Mesenchymal stem cell (in vitro differentiated cells and primary cell): ENCODE measurements around the gene CERS1.
A peak's percentile ranks its signal among the peaks of the same experiment; 100 is the strongest.

ENCODE experiments used
- DNase-seq: peaks from one replicate; pipeline ENCODE4 v3.0.0-alpha.2; 2013
- H2AFZ ChIP-seq: one replicate; pipeline ENCODE4 v1.6.1; 2013; ENCODE audit warnings: low read depth, mild to moderate bottlenecking, control low read depth, inconsistent platforms, low read length, moderate library complexity
- H2AK5ac ChIP-seq: 2 replicates; pipeline ENCODE4 v1.6.1; 2013; ENCODE audit warnings: low read length, moderate library complexity, mild to moderate bottlenecking, inconsistent platforms; ENCODE audit not compliant: severe bottlenecking
- H2BK120ac ChIP-seq: one replicate; pipeline ENCODE4 v1.6.1; 2013; ENCODE audit warnings: low read depth, mild to moderate bottlenecking, inconsistent platforms, low read length, moderate library complexity
- H2BK12ac ChIP-seq, 2 experiments: one replicate each; pipeline ENCODE4 v1.6.1; 2013; ENCODE audit warnings: inconsistent platforms in 2 of 2, low read length in 2 of 2, mild to moderate bottlenecking in 2 of 2, moderate library complexity in 2 of 2, control low read depth in 1 of 2
- H2BK15ac ChIP-seq: one replicate; pipeline ENCODE4 v1.6.1; 2013; ENCODE audit warnings: mild to moderate bottlenecking, low read depth, inconsistent platforms; ENCODE audit not compliant: poor library complexity, severe bottlenecking
- H2BK5ac ChIP-seq: 2 replicates; pipeline ENCODE4 v1.6.1; 2013; ENCODE audit warnings: low read depth, mild to moderate bottlenecking, low read length, control low read depth, inconsistent platforms; ENCODE audit not compliant: poor library complexity, severe bottlenecking
- H3K14ac ChIP-seq, 2 experiments: one replicate each; pipeline ENCODE4 v1.6.1; 2013; ENCODE audit warnings: inconsistent platforms in 2 of 2, low read length in 2 of 2, control low read depth in 1 of 2, mild to moderate bottlenecking in 1 of 2, moderate library complexity in 1 of 2
- H3K18ac ChIP-seq, 2 experiments: one replicate each; pipeline ENCODE4 v1.6.1; 2013; ENCODE audit warnings: inconsistent platforms in 2 of 2, low read length in 2 of 2, control low read depth in 1 of 2, low read depth in 1 of 2, mild to moderate bottlenecking in 1 of 2
- H3K23ac ChIP-seq, 2 experiments: one replicate each; pipeline ENCODE4 v1.6.1; 2013; ENCODE audit warnings: inconsistent platforms in 2 of 2, low read length in 2 of 2, mild to moderate bottlenecking in 2 of 2, moderate library complexity in 2 of 2, control low read depth in 1 of 2
- H3K27ac ChIP-seq: 2 replicates; pipeline ENCODE4 v1.5.1; 2013; ENCODE audit warnings: mild to moderate bottlenecking, moderate library complexity, low read length, control low read depth, inconsistent platforms; ENCODE audit not compliant: poor library complexity, severe bottlenecking
- H3K27me3 ChIP-seq, 2 experiments: 2 replicates each; pipeline versions ENCODE4 v1.6.1 to v1.7.0; 2013; ENCODE audit warnings: low read length in 2 of 2, mild to moderate bottlenecking in 2 of 2, moderate library complexity in 2 of 2, control low read depth in 1 of 2, inconsistent platforms in 1 of 2; ENCODE audit not compliant: control insufficient read depth in 1 of 2, insufficient read depth in 1 of 2
- H3K36me3 ChIP-seq, 2 experiments: 2 replicates each; pipeline versions ENCODE4 v1.6.1 to v1.7.0; 2013; ENCODE audit warnings: low read length in 2 of 2, control low read depth in 1 of 2, inconsistent platforms in 1 of 2, low read depth in 1 of 2, mild to moderate bottlenecking in 1 of 2; ENCODE audit not compliant: insufficient read depth in 2 of 2, control insufficient read depth in 1 of 2
- H3K4ac ChIP-seq, 2 experiments: one replicate each; pipeline ENCODE4 v1.6.1; 2013; ENCODE audit warnings: inconsistent platforms in 2 of 2, low read length in 2 of 2, mild to moderate bottlenecking in 2 of 2, moderate library complexity in 2 of 2, control low read depth in 1 of 2, low read depth in 1 of 2
- H3K4me1 ChIP-seq: 2 replicates; pipeline ENCODE4 v1.6.1; 2013; ENCODE audit warnings: low read depth, low read length, control low read depth; ENCODE audit not compliant: control insufficient read depth, insufficient read depth
- H3K4me2 ChIP-seq: 2 replicates; pipeline ENCODE4 v1.6.1; 2013; ENCODE audit warnings: low read length, mild to moderate bottlenecking, inconsistent platforms; ENCODE audit not compliant: poor library complexity, severe bottlenecking
- H3K4me3 ChIP-seq, 2 experiments: 2 replicates each; pipeline versions ENCODE4 v1.5.1 to v1.7.0; 2013; ENCODE audit warnings: low read length in 2 of 2, mild to moderate bottlenecking in 2 of 2, control low read depth in 1 of 2, low read depth in 1 of 2; ENCODE audit not compliant: insufficient read depth in 1 of 2
- H3K79me1 ChIP-seq: replicated peaks from 2 replicates; pipeline ENCODE4 v1.6.1; 2013; ENCODE audit warnings: mild to moderate bottlenecking, control low read depth, low read length, inconsistent platforms; ENCODE audit not compliant: poor library complexity, severe bottlenecking
- H3K9ac ChIP-seq: 2 replicates; pipeline ENCODE4 v1.7.0; 2013; ENCODE audit warnings: mild to moderate bottlenecking, low read length, moderate library complexity
- H3K9me3 ChIP-seq: 2 replicates; pipeline ENCODE4 v1.7.0; 2013; ENCODE audit warnings: mild to moderate bottlenecking, low read length; ENCODE audit not compliant: control insufficient read depth
- H4K8ac ChIP-seq: one replicate; pipeline ENCODE4 v1.6.1; 2013; ENCODE audit warnings: inconsistent platforms, mild to moderate bottlenecking, low read length, moderate library complexity
- H4K91ac ChIP-seq: one replicate; pipeline ENCODE4 v1.6.1; 2013; ENCODE audit warnings: mild to moderate bottlenecking, low read length, inconsistent platforms
- WGBS: methylation state at CpG from one replicate; pipeline ENCODE4 v1.1.7; 2013; ENCODE audit warnings: mixed read lengths; 5-methylcytosine and 5-hydroxymethylcytosine counted together

The CERS1 gene

GRCh38 chr19:18833849-18834643 is 61.9 kb downstream of the CERS1 start:
- Histone ChIP-seq H2BK12ac (no peak overlapping the region), H2BK5ac (no peak overlapping the region), H3K36me3 (peaks cover 16 to 18% of the 10 kb centered on the region in 2 experiments), H3K27ac (no peak overlapping the region), H2AK5ac (no peak overlapping the region), H3K4ac (no peak overlapping the region), H4K8ac (no peak overlapping the region), H3K18ac (no peak overlapping the region), H3K23ac (no peak overlapping the region), H3K4me2 (peak overlapping the region; percentile 92), H3K9ac (peak overlapping the region; percentile 95), H3K4me3 (peak overlapping the region in 1 of 2 experiments; percentile 92), H3K27me3 (no peaks in the 10 kb centered on the region), H2BK120ac (no peak overlapping the region), H3K79me1 (peaks cover 1% of the 10 kb centered on the region), H2BK15ac (no peak overlapping the region), H3K9me3 (no peaks in the 10 kb centered on the region), H2AFZ (no peak overlapping the region), H3K14ac (no peak overlapping the region), H4K91ac (no peak overlapping the region), H3K4me1 (peaks cover 17% of the 10 kb centered on the region)
- DNase-seq: peak; percentile 21
- WGBS: 58% methylated on average over 18 of the region's 18 CpGs

- Histone ChIP-seq H3K4ac (no peak overlapping the region), H3K4me1 (peaks cover 16% of the 10 kb centered on the region), H2BK15ac (no peak overlapping the region), H3K36me3 (peaks cover 15 to 17% of the 10 kb centered on the region in 2 experiments), H3K9me3 (no peaks in the 10 kb centered on the region), H2AK5ac (no peak overlapping the region), H2BK5ac (no peak overlapping the region), H2BK12ac (no peak overlapping the region), H3K27ac (peak overlapping the region; percentile 3), H2AFZ (no peak overlapping the region), H4K8ac (no peak overlapping the region), H3K23ac (no peak overlapping the region), H3K18ac (peak overlapping the region in 1 of 2 experiments; percentile 3), H3K14ac (no peak overlapping the region), H3K79me1 (peaks cover 1% of the 10 kb centered on the region), H3K27me3 (no peaks in the 10 kb centered on the region), H2BK120ac (no peak overlapping the region), H4K91ac (no peak overlapping the region), H3K4me3 (peak overlapping the region; percentile 92 to 94), H3K9ac (peak overlapping the region; percentile 95), H3K4me2 (peak overlapping the region; percentile 92)
- 14% methylated on average over 9 of the region's 9 CpGs for WGBS
- DNase-seq: peak; percentile 34
These were observed 62.8 kb downstream of the CERS1 start for GRCh38 chr19:18833141-18833476.

GRCh38 chr19:18832306-18833140 is 63.4 kb downstream of the CERS1 start:
- peaks cover 10 to 12% of the 10 kb centered on the region in 2 experiments for H3K36me3 ChIP-seq
- WGBS: under 1% methylated on average over 57 of the region's 69 CpGs

More at GRCh38 chr19:18832306-18833140, 63.4 kb downstream of the CERS1 start:
- Histone ChIP-seq H3K18ac (peak overlapping the region; percentile 77 to 95), H2BK5ac (no peak overlapping the region), H2BK12ac (peak overlapping the region in 1 of 2 experiments; percentile 23), H2AK5ac (no peak overlapping the region), H2BK15ac (peak overlapping the region; percentile 48), H3K23ac (peak overlapping the region; percentile 53 to 74), H3K79me1 (no peaks in the 10 kb centered on the region), H3K9ac (peak overlapping the region; percentile 95), H3K4me1 (peaks cover 12% of the 10 kb centered on the region), H3K27ac (peak overlapping the region; percentile 11), H2BK120ac (no peak overlapping the region), H3K9me3 (no peaks in the 10 kb centered on the region), H3K4ac (peak overlapping the region; percentile 93 to 98), H3K4me2 (peak overlapping the region; percentile 92), H4K91ac (peak overlapping the region; percentile 93), H4K8ac (peak overlapping the region; percentile 97), H2AFZ (peak overlapping the region; percentile 85), H3K4me3 (peak overlapping the region; percentile 92 to 94), H3K27me3 (no peaks in the 10 kb centered on the region), H3K14ac (peak overlapping the region in 1 of 2 experiments; percentile 90)
- peak; percentile 51 for DNase-seq
